ENCODE measurements around the gene APP. TPM values are rescaled to one million over a fixed set of nuclear protein-coding genes. Genes with fewer than 3 reads are reported as not detected.

Gene APP
- total RNA-seq, 1 donor from 2014 or later: 306 TPM

- peaks cover 10% of the 10 kb centered on the region for H3F3A ChIP-seq (ENCODE audit: low read depth)
- H3K4me3 Mint-ChIP-seq: no peak overlapping the region
- H3K36me3 ChIP-seq: peaks cover 30% of the 10 kb centered on the region
- H3K9me3 ChIP-seq (ENCODE audit: low read depth): no peaks in the 10 kb centered on the region
- no peaks in the 10 kb centered on the region for H3K27me3 ChIP-seq
- H3K4me2 ChIP-seq: no peak overlapping the region
- H3K27me3 Mint-ChIP-seq (ENCODE audit: insufficient read depth, low read depth): no peaks in the 10 kb centered on the region
- no peak overlapping the region for H3K9ac ChIP-seq
- H3K27ac Mint-ChIP-seq: no peak overlapping the region
- peaks cover 5% of the 10 kb centered on the region for H3K4me1 ChIP-seq
- TF ChIP-seq EZH2phosphoT487 (IDR thresholded peaks at IDR 0.05) (no peak), CTCF (IDR thresholded peaks at IDR 0.05) (no peak), EZH2 (IDR thresholded peaks at IDR 0.05) (no peak)
- H3K4me3 ChIP-seq: no peak overlapping the region
- H3K27ac ChIP-seq: no peak overlapping the region
- H3K4me1 Mint-ChIP-seq: no peaks in the 10 kb centered on the region
- H3K9me3 Mint-ChIP-seq: peaks cover 6% of the 10 kb centered on the region
- DNase-seq (ENCODE audit: low spot score): no peak
- H4K20me1 ChIP-seq (ENCODE audit: low read depth): no peaks in the 10 kb centered on the region
- H3K79me2 ChIP-seq (ENCODE audit: low read depth): no peaks in the 10 kb centered on the region
- peaks cover 69% of the 10 kb centered on the region for H3K36me3 Mint-ChIP-seq
- H2AFZ ChIP-seq (replicated peaks): no peak overlapping the region
Observed at GRCh38 chr21:25893191-25893590, 277.4 kb downstream of the APP start.

GRCh38 chr21:25891596-25891995, 279.0 kb downstream of the APP start:
- no peak overlapping the region for H3K27ac Mint-ChIP-seq
- H3K9ac ChIP-seq: no peak overlapping the region
- H3K36me3 ChIP-seq: peaks cover 22% of the 10 kb centered on the region
- H2AFZ ChIP-seq (replicated peaks): no peak overlapping the region
- H3K9me3 Mint-ChIP-seq: peaks cover 6% of the 10 kb centered on the region
- H3K79me2 ChIP-seq (ENCODE audit: low read depth): no peaks in the 10 kb centered on the region
- no peaks in the 10 kb centered on the region for H3K9me3 ChIP-seq (ENCODE audit: low read depth)
- H3K4me3 ChIP-seq: no peak overlapping the region
- H3F3A ChIP-seq (ENCODE audit: low read depth): no peaks in the 10 kb centered on the region
- H3K27me3 ChIP-seq: no peaks in the 10 kb centered on the region
- no peak for TF ChIP-seq EZH2phosphoT487 (IDR thresholded peaks at IDR 0.05)
- TF ChIP-seq CTCF (IDR thresholded peaks at IDR 0.05): no peak
- TF ChIP-seq EZH2 (IDR thresholded peaks at IDR 0.05): no peak
- no peak overlapping the region for H3K27ac ChIP-seq
- no peaks in the 10 kb centered on the region for H3K27me3 Mint-ChIP-seq (ENCODE audit: insufficient read depth, low read depth)
- H4K20me1 ChIP-seq (ENCODE audit: low read depth): no peaks in the 10 kb centered on the region
- H3K4me2 ChIP-seq: no peak overlapping the region
- no peak overlapping the region for H3K4me3 Mint-ChIP-seq
- DNase-seq (ENCODE audit: low spot score): no peak
- H3K4me1 ChIP-seq: peaks cover 5% of the 10 kb centered on the region
- H3K36me3 Mint-ChIP-seq: peaks cover 69% of the 10 kb centered on the region
- H3K4me1 Mint-ChIP-seq: no peaks in the 10 kb centered on the region

GRCh38 chr21:25890001-25890400, 280.6 kb downstream of the APP start:
- Mint-ChIP-seq H3K9me3 (peaks cover 6% of the 10 kb centered on the region), H3K36me3 (peaks cover 64% of the 10 kb centered on the region), H3K4me1 (no peaks in the 10 kb centered on the region), H3K4me3 (no peak overlapping the region), H3K27me3 (ENCODE audit: insufficient read depth, low read depth) (no peaks in the 10 kb centered on the region), H3K27ac (no peak overlapping the region)
- Histone ChIP-seq H3K27me3 (no peaks in the 10 kb centered on the region), H3K36me3 (peaks cover 17% of the 10 kb centered on the region), H3K4me3 (no peak overlapping the region), H3F3A (ENCODE audit: low read depth) (no peaks in the 10 kb centered on the region), H3K27ac (no peak overlapping the region), H2AFZ (replicated peaks) (no peak overlapping the region), H3K9me3 (ENCODE audit: low read depth) (no peaks in the 10 kb centered on the region), H3K79me2 (ENCODE audit: low read depth) (no peaks in the 10 kb centered on the region), H3K4me2 (no peak overlapping the region), H4K20me1 (ENCODE audit: low read depth) (no peaks in the 10 kb centered on the region), H3K9ac (no peak overlapping the region), H3K4me1 (peaks cover 5% of the 10 kb centered on the region)
- no peak for DNase-seq (ENCODE audit: low spot score)
- no peak for TF ChIP-seq EZH2phosphoT487 (IDR thresholded peaks at IDR 0.05)
- TF ChIP-seq CTCF (IDR thresholded peaks at IDR 0.05): no peak
- TF ChIP-seq EZH2 (IDR thresholded peaks at IDR 0.05): no peak

Measured in neural progenitor cell (in vitro differentiated cells).